HEK293 (cell line): ENCODE measurements around the gene OPCML.

Experiments
- CTCF ChIA-PET: fragments of 350-600 bp; formaldehyde crosslinking; extraction: SDS; loops from one replicate; lab custom pipeline; 2021; ENCODE audit warnings: antibody characterized with exemption; lab: Yijun Ruan, JAX
- POLR2A ChIA-PET: fragments of 300-600 bp; formaldehyde crosslinking; extraction: SDS; loops from one replicate; lab custom pipeline; 2020; ENCODE audit warnings: antibody characterized with exemption, inconsistent platforms; lab: Yijun Ruan, JAX
- H3K27ac ChIP-seq: fragments of 200-500 bp; sonication (Bioruptor generic); 2 replicates; pipeline ENCODE4 v1.5.1; 2014; ENCODE audit warnings: low read depth, low read length, control low read depth, inconsistent platforms; ENCODE audit errors: extremely low read depth
- H3K36me3 ChIP-seq, 2 experiments: fragments of 200-500 bp in 1 of 2; sonication (Bioruptor generic) in 1 of 2; 1 replicate in 1 of 2; 2 replicates in 1 of 2; pipeline ENCODE4 v1.5.1; 2014 to 2017; ENCODE audit warnings: inconsistent platforms in 2 of 2, low read length in 2 of 2; ENCODE audit not compliant: control insufficient read depth in 2 of 2, insufficient read depth in 1 of 2
- H3K4me1 ChIP-seq: fragments of 200-500 bp; sonication (Bioruptor generic); 2 replicates; pipeline ENCODE4 v1.5.1; 2014; ENCODE audit warnings: mild to moderate bottlenecking, low read length, inconsistent platforms; ENCODE audit not compliant: control insufficient read depth, insufficient read depth
- H3K4me3 ChIP-seq: 2 replicates; pipeline ENCODE4 v1.5.1; 2011; ENCODE audit warnings: low read depth, mild to moderate bottlenecking, control low read depth, low read length, moderate library complexity
- H3K9me3 ChIP-seq: fragments of 200-500 bp; sonication (Bioruptor generic); 2 replicates; pipeline ENCODE4 v1.5.1; 2014; ENCODE audit warnings: low read depth, low read length, inconsistent platforms; ENCODE audit not compliant: control insufficient read depth, insufficient read depth
- EGR2 ChIP-seq: fragments of 450-650 bp; formaldehyde crosslinking; IDR thresholded peaks from 2 replicates; pipeline ENCODE4 v1.5.1; 2016; ENCODE audit warnings: low read depth, missing biosample characterization, missing genetic modification characterization
- GLI2 ChIP-seq: fragments of 450-650 bp; formaldehyde crosslinking; IDR thresholded peaks from 2 replicates; pipeline ENCODE4; 2017; ENCODE audit warnings: missing biosample characterization, missing genetic modification characterization, low read depth, borderline replicate concordance
- KLF7 ChIP-seq: fragments of 450-650 bp; formaldehyde crosslinking; IDR thresholded peaks from 2 replicates; pipeline ENCODE4 v1.5.1; 2016; ENCODE audit warnings: missing biosample characterization, missing genetic modification characterization, borderline replicate concordance
- ZBTB21 ChIP-seq: fragments of 450-650 bp; formaldehyde crosslinking; IDR thresholded peaks from 2 replicates; pipeline ENCODE4 v1.5.1; 2017; ENCODE audit warnings: missing biosample characterization, missing genetic modification characterization
- ZEB2 ChIP-seq: fragments of 450-650 bp; formaldehyde crosslinking; IDR thresholded peaks from 2 replicates; pipeline ENCODE4 v1.5.1; 2016; ENCODE audit warnings: missing biosample characterization, missing genetic modification characterization
- ZFP41 ChIP-seq: fragments of 450-650 bp; formaldehyde crosslinking; IDR thresholded peaks from 2 replicates; pipeline ENCODE4 v1.5.1; 2016; ENCODE audit warnings: missing biosample characterization, missing genetic modification characterization, borderline replicate concordance
- ZNF174 ChIP-seq: fragments of 450-650 bp; formaldehyde crosslinking; IDR thresholded peaks from 2 replicates; pipeline ENCODE4 v1.5.0; 2017; ENCODE audit warnings: missing biosample characterization, mild to moderate bottlenecking, missing genetic modification characterization
- ZNF175 ChIP-seq: fragments of 450-650 bp; formaldehyde crosslinking; IDR thresholded peaks from 2 replicates; pipeline ENCODE4 v1.5.1; 2016; ENCODE audit warnings: missing biosample characterization, missing genetic modification characterization
- ZNF19 ChIP-seq: fragments of 450-650 bp; formaldehyde crosslinking; IDR thresholded peaks from 2 replicates; pipeline ENCODE4; 2016; ENCODE audit warnings: missing biosample characterization, missing genetic modification characterization, low read depth
- ZNF211 ChIP-seq: fragments of 450-650 bp; formaldehyde crosslinking; IDR thresholded peaks from 2 replicates; pipeline ENCODE4 v1.5.1; 2016; ENCODE audit warnings: low read depth, missing biosample characterization, missing genetic modification characterization
- ZNF292 ChIP-seq: fragments of 450-650 bp; formaldehyde crosslinking; IDR thresholded peaks from 2 replicates; pipeline ENCODE4 v1.5.1; 2016; ENCODE audit warnings: low read depth, missing biosample characterization, missing genetic modification characterization, borderline replicate concordance
- ZNF423 ChIP-seq: fragments of 450-650 bp; formaldehyde crosslinking; IDR thresholded peaks from 2 replicates; pipeline ENCODE4 v1.5.1; 2016; ENCODE audit warnings: missing biosample characterization, missing genetic modification characterization
- ZNF501 ChIP-seq: fragments of 450-650 bp; formaldehyde crosslinking; IDR thresholded peaks from 2 replicates; pipeline ENCODE4 v1.5.1; 2016; ENCODE audit warnings: missing biosample characterization, missing genetic modification characterization
- ZNF558 ChIP-seq: fragments of 450-650 bp; formaldehyde crosslinking; IDR thresholded peaks from 2 replicates; pipeline ENCODE4 v1.5.1; 2016; ENCODE audit warnings: missing biosample characterization, missing genetic modification characterization
- ZNF600 ChIP-seq: fragments of 450-650 bp; formaldehyde crosslinking; IDR thresholded peaks from 2 replicates; pipeline ENCODE4 v1.5.1; 2016; ENCODE audit warnings: missing biosample characterization, missing genetic modification characterization
- ZNF707 ChIP-seq: fragments of 450-650 bp; formaldehyde crosslinking; IDR thresholded peaks from 2 replicates; pipeline ENCODE4 v1.5.1; 2016; ENCODE audit warnings: missing biosample characterization, missing genetic modification characterization
- TF ChIP-seq, protein P1 (sequence below): fragments of 450-650 bp; formaldehyde crosslinking; IDR thresholded peaks from 2 replicates; pipeline ENCODE4 v1.5.1; 2016; ENCODE audit warnings: missing biosample characterization, missing genetic modification characterization
- TF ChIP-seq, protein P2 (sequence below): fragments of 450-650 bp; formaldehyde crosslinking; IDR thresholded peaks from 2 replicates; pipeline ENCODE4 v1.5.1; 2016; ENCODE audit warnings: missing biosample characterization, missing genetic modification characterization
- TF ChIP-seq, protein P3 (sequence below): fragments of 450-650 bp; IDR thresholded peaks from 2 replicates; pipeline ENCODE4 v1.5.1; 2018; ENCODE audit warnings: missing biosample characterization, mild to moderate bottlenecking, missing genetic modification characterization

OPCML gene

DNA sequence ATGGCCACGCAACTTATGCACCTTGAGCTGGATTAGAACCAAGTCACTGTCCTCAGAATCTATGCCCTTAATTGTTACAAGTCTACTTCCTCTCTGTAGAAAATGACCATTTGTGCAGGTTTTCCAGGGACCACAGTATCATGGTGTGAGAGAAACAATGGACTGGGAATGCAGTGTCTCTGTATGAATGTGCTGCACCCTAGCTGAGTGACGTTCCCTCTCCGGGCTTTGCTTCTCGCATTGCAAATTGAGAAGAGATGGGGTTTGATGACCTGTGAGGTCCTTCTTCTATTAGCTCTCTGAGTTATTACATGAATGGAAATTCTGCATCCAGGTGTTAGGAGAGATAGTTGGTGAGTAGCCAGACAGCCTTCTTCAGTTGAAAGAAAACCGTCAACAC is 1109.6 kb downstream of the OPCML start:
- POLR2A ChIA-PET = no interaction called here
- H3K27ac ChIP-seq = no peak overlapping the region
- no peak overlapping the region for H3K4me3 ChIP-seq
- CTCF ChIA-PET = interaction anchor here (0.6 kb wide), 1 partner anchor 652 kb away, joined by 3 read pairs; no protein-coding TSS in a partner anchor
- no peaks in the 10 kb centered on the region for H3K9me3 ChIP-seq
- no peaks in the 10 kb centered on the region for H3K36me3 ChIP-seq
- no peaks in the 10 kb centered on the region for H3K4me1 ChIP-seq
- TF ChIP-seq ZNF175 (tag by site-specific recombination) = no peak
- no peak for TF ChIP-seq ZNF211 (tag by site-specific recombination)
- no peak for TF ChIP-seq ZNF423 (tag by site-specific recombination)
- TF ChIP-seq GLI2 (tag by site-specific recombination) = no peak
- no peak for TF ChIP-seq ZNF19 (tag by site-specific recombination)
- no peak for TF ChIP-seq ZNF600 (tag by site-specific recombination)
- TF ChIP-seq ZNF707 (tag by site-specific recombination) = no peak
- no peak for TF ChIP-seq EGR2 (tag by site-specific recombination)
- TF ChIP-seq ZNF174 = no peak
- TF ChIP-seq ZEB2 (tag by site-specific recombination) = no peak
- TF ChIP-seq ZFP41 (tag by site-specific recombination) = no peak

DNA sequence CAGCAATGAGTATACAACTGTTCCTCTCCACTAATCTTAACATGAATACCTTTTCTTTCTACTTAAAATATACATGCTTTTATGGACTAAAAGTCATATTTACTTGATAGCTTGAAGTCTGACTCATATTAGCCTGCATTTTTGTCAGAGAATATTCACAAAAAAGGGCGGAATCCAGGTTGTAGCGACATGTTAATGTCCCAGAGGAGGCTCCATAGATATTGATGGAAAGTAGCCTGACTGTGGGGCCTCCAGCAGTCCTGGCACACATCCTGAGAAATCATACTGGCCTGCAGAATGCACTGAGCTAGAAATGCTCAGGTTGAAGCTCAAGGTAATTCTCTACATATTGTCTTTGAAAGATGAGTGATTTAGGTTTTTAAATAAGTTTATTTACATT is 1110.7 kb downstream of the OPCML start:
- TF ChIP-seq, protein P1, sequence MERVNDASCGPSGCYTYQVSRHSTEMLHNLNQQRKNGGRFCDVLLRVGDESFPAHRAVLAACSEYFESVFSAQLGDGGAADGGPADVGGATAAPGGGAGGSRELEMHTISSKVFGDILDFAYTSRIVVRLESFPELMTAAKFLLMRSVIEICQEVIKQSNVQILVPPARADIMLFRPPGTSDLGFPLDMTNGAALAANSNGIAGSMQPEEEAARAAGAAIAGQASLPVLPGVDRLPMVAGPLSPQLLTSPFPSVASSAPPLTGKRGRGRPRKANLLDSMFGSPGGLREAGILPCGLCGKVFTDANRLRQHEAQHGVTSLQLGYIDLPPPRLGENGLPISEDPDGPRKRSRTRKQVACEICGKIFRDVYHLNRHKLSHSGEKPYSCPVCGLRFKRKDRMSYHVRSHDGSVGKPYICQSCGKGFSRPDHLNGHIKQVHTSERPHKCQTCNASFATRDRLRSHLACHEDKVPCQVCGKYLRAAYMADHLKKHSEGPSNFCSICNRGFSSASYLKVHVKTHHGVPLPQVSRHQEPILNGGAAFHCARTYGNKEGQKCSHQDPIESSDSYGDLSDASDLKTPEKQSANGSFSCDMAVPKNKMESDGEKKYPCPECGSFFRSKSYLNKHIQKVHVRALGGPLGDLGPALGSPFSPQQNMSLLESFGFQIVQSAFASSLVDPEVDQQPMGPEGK = no peak
- TF ChIP-seq ZNF600 (tag by site-specific recombination) (no peak), ZNF558 (tag by site-specific recombination) (no peak), ZNF292 (no peak), ZNF501 (tag by site-specific recombination) (no peak), KLF7 (tag by site-specific recombination) (no peak), ZBTB21 (tag by site-specific recombination) (no peak)
- TF ChIP-seq, protein P2, sequence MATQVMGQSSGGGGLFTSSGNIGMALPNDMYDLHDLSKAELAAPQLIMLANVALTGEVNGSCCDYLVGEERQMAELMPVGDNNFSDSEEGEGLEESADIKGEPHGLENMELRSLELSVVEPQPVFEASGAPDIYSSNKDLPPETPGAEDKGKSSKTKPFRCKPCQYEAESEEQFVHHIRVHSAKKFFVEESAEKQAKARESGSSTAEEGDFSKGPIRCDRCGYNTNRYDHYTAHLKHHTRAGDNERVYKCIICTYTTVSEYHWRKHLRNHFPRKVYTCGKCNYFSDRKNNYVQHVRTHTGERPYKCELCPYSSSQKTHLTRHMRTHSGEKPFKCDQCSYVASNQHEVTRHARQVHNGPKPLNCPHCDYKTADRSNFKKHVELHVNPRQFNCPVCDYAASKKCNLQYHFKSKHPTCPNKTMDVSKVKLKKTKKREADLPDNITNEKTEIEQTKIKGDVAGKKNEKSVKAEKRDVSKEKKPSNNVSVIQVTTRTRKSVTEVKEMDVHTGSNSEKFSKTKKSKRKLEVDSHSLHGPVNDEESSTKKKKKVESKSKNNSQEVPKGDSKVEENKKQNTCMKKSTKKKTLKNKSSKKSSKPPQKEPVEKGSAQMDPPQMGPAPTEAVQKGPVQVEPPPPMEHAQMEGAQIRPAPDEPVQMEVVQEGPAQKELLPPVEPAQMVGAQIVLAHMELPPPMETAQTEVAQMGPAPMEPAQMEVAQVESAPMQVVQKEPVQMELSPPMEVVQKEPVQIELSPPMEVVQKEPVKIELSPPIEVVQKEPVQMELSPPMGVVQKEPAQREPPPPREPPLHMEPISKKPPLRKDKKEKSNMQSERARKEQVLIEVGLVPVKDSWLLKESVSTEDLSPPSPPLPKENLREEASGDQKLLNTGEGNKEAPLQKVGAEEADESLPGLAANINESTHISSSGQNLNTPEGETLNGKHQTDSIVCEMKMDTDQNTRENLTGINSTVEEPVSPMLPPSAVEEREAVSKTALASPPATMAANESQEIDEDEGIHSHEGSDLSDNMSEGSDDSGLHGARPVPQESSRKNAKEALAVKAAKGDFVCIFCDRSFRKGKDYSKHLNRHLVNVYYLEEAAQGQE = no peak
- TF ChIP-seq, protein P3, sequence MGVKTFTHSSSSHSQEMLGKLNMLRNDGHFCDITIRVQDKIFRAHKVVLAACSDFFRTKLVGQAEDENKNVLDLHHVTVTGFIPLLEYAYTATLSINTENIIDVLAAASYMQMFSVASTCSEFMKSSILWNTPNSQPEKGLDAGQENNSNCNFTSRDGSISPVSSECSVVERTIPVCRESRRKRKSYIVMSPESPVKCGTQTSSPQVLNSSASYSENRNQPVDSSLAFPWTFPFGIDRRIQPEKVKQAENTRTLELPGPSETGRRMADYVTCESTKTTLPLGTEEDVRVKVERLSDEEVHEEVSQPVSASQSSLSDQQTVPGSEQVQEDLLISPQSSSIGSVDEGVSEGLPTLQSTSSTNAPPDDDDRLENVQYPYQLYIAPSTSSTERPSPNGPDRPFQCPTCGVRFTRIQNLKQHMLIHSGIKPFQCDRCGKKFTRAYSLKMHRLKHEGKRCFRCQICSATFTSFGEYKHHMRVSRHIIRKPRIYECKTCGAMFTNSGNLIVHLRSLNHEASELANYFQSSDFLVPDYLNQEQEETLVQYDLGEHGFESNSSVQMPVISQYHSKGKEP (tag by site-specific recombination) = no peak
- ChIA-PET CTCF (no interaction called here), POLR2A (no interaction called here)
- Histone ChIP-seq H3K27ac (no peak overlapping the region), H3K9me3 (no peaks in the 10 kb centered on the region), H3K36me3 (no peaks in the 10 kb centered on the region), H3K4me1 (no peaks in the 10 kb centered on the region), H3K4me3 (no peak overlapping the region)
